GM21526 (cell line): Measurements from ENCODE around the gene CSTF2T.
"Not testable (repeated sequence)": the region's sequence is repeated elsewhere in the genome, so short reads cannot be mapped to it uniquely, and the experiment has no call there.

Experiments
- ATAC-seq: cut with Tn5 transposase; IDR thresholded peaks from one replicate; pipeline ENCODE4 v1.9.1; 2021; ENCODE audit warnings: moderate library complexity; ENCODE audit not compliant: unreplicated experiment, low FRiP score

Gene CSTF2T

GRCh38 chr10:51699145-51699474 is 285 bp downstream of the CSTF2T start:
- ATAC-seq = peak; percentile 37

GRCh38 chr10:51698473-51699063 is 827 bp downstream of the CSTF2T start:
- ATAC-seq = no peak

GRCh38 chr10:51696251-51696650 is 3.1 kb downstream of the CSTF2T start:
- no peak for ATAC-seq

- ATAC-seq = no peak
Observed at GRCh38 chr10:51694086-51694768, 5.2 kb downstream of the CSTF2T start.

- ATAC-seq = no peak
Observed at GRCh38 chr10:51691135-51691534, 8.3 kb downstream of the CSTF2T start.

GRCh38 chr10:51689536-51689935 is 9.9 kb downstream of the CSTF2T start:
- ATAC-seq = no peak

- not testable (repeated sequence) for ATAC-seq
Observed at GRCh38 chr10:51688826-51689225, 10.6 kb downstream of the CSTF2T start.

- no peak for ATAC-seq
Observed at GRCh38 chr10:51687296-51687695, 12.1 kb downstream of the CSTF2T start.

GRCh38 chr10:51685768-51686167 is 13.6 kb downstream of the CSTF2T start:
- ATAC-seq = no peak

GRCh38 chr10:51683031-51683691 is 16.2 kb downstream of the CSTF2T start:
- ATAC-seq = no peak

- ATAC-seq = no peak
Observed at GRCh38 chr10:51679841-51680240, 19.6 kb downstream of the CSTF2T start.

- ATAC-seq = no peak
Observed at GRCh38 chr10:51675088-51675487, 24.3 kb downstream of the CSTF2T start.

GRCh38 chr10:51672039-51672535 is 27.3 kb downstream of the CSTF2T start:
- ATAC-seq = no peak

- no peak for ATAC-seq
Observed at GRCh38 chr10:51669041-51669440, 30.4 kb downstream of the CSTF2T start.

- ATAC-seq = no peak
Observed at GRCh38 chr10:51668336-51668689, 31.1 kb downstream of the CSTF2T start.

- ATAC-seq = no peak
Observed at GRCh38 chr10:51667678-51668335, 31.6 kb downstream of the CSTF2T start.

- ATAC-seq = no peak
Observed at GRCh38 chr10:51666456-51666855, 32.9 kb downstream of the CSTF2T start.

GRCh38 chr10:51663086-51663485 is 36.3 kb downstream of the CSTF2T start:
- ATAC-seq = no peak

GRCh38 chr10:51659344-51659743 is 40.1 kb downstream of the CSTF2T start:
- ATAC-seq = no peak

GRCh38 chr10:51658000-51658399 is 41.4 kb downstream of the CSTF2T start:
- no peak for ATAC-seq

GRCh38 chr10:51656503-51656902 is 42.9 kb downstream of the CSTF2T start:
- ATAC-seq = no peak
